Stomach (tissue), 9 donors: ENCODE results near the gene NRP2. TPM values are rescaled to one million over a fixed set of nuclear protein-coding genes. Genes with fewer than 3 reads are reported as not detected.

Source experiments
- DNase-seq, 2 donors: peaks; one replicate each; pipeline versions ENCODE4 v3.0.0 to v3.0.0-alpha.2; 2013 to 2019
- H3K27ac ChIP-seq, 5 donors: fragments of 200-600 bp in 4 of 5; sonication (generic) in 4 of 5; one replicate each; pipeline ENCODE4 v1.5.1; 2013 to 2019; ENCODE audit warnings: mild to moderate bottlenecking in 1 of 5, moderate library complexity in 1 of 5
- H3K27me3 ChIP-seq, 3 donors: fragments of 200-600 bp; sonication (generic); one replicate each; pipeline ENCODE4 v1.5.1; 2017 to 2019; ENCODE audit warnings: mixed run types in 1 of 3
- H3K36me3 ChIP-seq, 4 donors: fragments of 200-600 bp; sonication (generic); 1 replicate in 3 of 4; 2 replicates in 1 of 4; pipeline ENCODE4 v1.5.1; 2016 to 2019
- H3K4me1 ChIP-seq, 4 donors: fragments of 200-600 bp; sonication (generic); one replicate each; pipeline ENCODE4 v1.5.1; 2016 to 2019
- H3K4me3 ChIP-seq, 4 donors: fragments of 200-600 bp; sonication (generic) in 3 of 4; one replicate each; pipeline ENCODE4 v1.5.1; 2016 to 2019; ENCODE audit warnings: mild to moderate bottlenecking in 1 of 4
- H3K9me3 ChIP-seq, 4 donors: fragments of 200-600 bp; sonication (generic); one replicate each; pipeline ENCODE4 v1.5.1; 2016 to 2019
- EP300 ChIP-seq: sonication (generic); formaldehyde crosslinking; IDR thresholded peaks from one replicate; pipeline ENCODE4 v1.6.1; 2017; ENCODE audit warnings: antibody characterized with exemption
- POLR2A ChIP-seq, 4 donors: fragments of 450-650 bp; IDR thresholded peaks; one replicate each; pipeline ENCODE4 v1.6.1; 2016; ENCODE audit warnings: antibody characterized with exemption in 4 of 4, control low read depth in 2 of 4, mild to moderate bottlenecking in 1 of 4, moderate library complexity in 1 of 4
- POLR2AphosphoS5 ChIP-seq, 3 donors: sonication (generic); formaldehyde crosslinking; IDR thresholded peaks; one replicate each; pipeline ENCODE4 v1.6.1; 2016; ENCODE audit warnings: antibody characterized with exemption in 3 of 3
- WGBS, 5 donors: extraction: QIAGEN DNeasy Blood & Tissue Kit in 3 of 5; methylation state at CpG; one replicate each; pipeline versions ENCODE4 v1.1.5 to v1.1.7; 2013 to 2018; 5-methylcytosine and 5-hydroxymethylcytosine counted together
- intact Hi-C: fragments of 100-400 bp; cut with DNase I; formaldehyde crosslinking; loops from one replicate; pipeline ENCODE4 v1.15.1; 2023; ENCODE audit warnings: low total_unique reads
- polyA plus RNA-seq, 3 donors: library from polyadenylated mRNA; stranded (reverse); fragments of 200-250 nt; gene quantifications; one replicate each; pipeline ENCODE4 v1.2.3, GENCODE V29; 2013
- total RNA-seq, 5 donors: library from RNA; depleted of rRNA; stranded (reverse); fragments of >200 nt; gene quantifications; one replicate each; pipeline versions ENCODE4 v1.1.0 to v1.2.3, GENCODE V29; 2014 to 2016
- TF ChIP-seq, protein P1 (sequence below), 7 experiments: fragments of 450-650 bp in 4 of 7; fragments of 200-600 bp in 3 of 7; sonication (generic) in 3 of 7; IDR thresholded peaks; one replicate each; pipeline ENCODE4 v1.5.1; 2016 to 2019; ENCODE audit warnings: antibody characterized with exemption in 7 of 7, control low read depth in 2 of 7, mild to moderate bottlenecking in 1 of 7
- donor health status: healthy with polysubstance abuse.
- donor health status: Bipolar disorder and iron deficiency.
- donor health status: healthy.

Gene NRP2
- total and polyA plus RNA-seq, 8 donors, result 0.92 to 166 (median 31.6) TPM

DNA sequence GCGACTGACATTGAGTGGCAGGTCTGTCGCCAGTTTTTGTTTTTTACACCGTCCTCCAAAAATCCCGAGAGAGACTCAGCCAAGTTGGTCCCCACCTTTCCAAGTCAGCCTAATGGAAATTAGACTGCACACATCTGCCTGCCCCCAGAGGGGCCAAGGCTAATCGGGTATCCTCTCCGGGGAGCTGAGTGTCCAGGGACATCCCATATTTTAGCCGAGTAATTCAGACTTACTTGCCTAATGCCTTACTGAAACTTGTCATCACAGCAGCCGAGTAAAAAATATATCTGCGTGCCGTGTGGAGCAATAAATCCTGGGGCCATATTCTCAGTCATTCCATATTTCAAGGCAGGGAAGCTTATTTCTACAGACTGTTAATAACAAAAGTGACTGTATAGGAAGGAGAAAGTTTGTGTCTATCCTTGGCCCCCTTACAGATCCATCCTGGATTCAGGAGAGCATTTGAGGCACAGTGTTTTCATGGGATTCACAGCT lies 38.9 kb upstream of the NRP2 start:
- DNase-seq, result no peak
- no peaks in the 10 kb centered on the region for H3K36me3 ChIP-seq
- 51 to 67% (median 61%) methylated on average over 10 of the region's 10 CpGs for WGBS, 5 donors
- peaks cover 0 to 9% (median 5%) of the 10 kb centered on the region in 4 donors for H3K9me3 ChIP-seq
- TF ChIP-seq POLR2AphosphoS5 (IDR thresholded peaks at IDR 0.05) (no peak), EP300 (no peak), POLR2A (IDR thresholded peaks at IDR 0.05) (no peak)
- TF ChIP-seq, protein P1, sequence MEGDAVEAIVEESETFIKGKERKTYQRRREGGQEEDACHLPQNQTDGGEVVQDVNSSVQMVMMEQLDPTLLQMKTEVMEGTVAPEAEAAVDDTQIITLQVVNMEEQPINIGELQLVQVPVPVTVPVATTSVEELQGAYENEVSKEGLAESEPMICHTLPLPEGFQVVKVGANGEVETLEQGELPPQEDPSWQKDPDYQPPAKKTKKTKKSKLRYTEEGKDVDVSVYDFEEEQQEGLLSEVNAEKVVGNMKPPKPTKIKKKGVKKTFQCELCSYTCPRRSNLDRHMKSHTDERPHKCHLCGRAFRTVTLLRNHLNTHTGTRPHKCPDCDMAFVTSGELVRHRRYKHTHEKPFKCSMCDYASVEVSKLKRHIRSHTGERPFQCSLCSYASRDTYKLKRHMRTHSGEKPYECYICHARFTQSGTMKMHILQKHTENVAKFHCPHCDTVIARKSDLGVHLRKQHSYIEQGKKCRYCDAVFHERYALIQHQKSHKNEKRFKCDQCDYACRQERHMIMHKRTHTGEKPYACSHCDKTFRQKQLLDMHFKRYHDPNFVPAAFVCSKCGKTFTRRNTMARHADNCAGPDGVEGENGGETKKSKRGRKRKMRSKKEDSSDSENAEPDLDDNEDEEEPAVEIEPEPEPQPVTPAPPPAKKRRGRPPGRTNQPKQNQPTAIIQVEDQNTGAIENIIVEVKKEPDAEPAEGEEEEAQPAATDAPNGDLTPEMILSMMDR (IDR thresholded peaks at IDR 0.05), result no peak
- peaks cover 0 to 11% (median 0%) of the 10 kb centered on the region in 3 donors for H3K27me3 ChIP-seq
- intact Hi-C loops, result no loop called here
- no peaks in the 10 kb centered on the region for H3K4me1 ChIP-seq
- H3K27ac ChIP-seq, result no peak overlapping the region
- no peak overlapping the region for H3K4me3 ChIP-seq

DNA sequence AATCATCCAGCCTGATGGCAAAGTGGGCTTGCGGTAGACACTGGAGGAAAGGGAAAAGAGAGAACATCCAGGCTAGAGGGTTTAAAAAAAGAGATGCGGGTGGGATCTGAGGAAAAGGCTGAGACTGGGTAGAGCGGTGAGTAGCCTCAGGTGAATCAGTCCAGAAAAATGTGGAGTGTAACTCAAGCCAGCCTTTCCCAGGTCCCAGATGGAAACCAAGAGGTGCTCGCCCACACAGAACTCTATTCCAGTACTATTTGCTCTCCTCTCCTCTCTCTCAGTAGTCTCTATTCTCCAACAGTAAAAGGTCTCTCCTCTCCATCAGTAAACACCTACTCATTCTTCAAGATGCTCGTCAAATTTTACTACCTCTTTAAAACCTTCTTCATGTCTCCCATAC lies 38.3 kb upstream of the NRP2 start:
- Histone ChIP-seq H3K9me3 (peaks cover 0 to 9% (median 5%) of the 10 kb centered on the region in 4 donors), H3K27me3 (peaks cover 0 to 11% (median 0%) of the 10 kb centered on the region in 3 donors)
- 89 to 94% (median 91%) methylated on average over 5 of the region's 5 CpGs for WGBS, 5 donors

DNA sequence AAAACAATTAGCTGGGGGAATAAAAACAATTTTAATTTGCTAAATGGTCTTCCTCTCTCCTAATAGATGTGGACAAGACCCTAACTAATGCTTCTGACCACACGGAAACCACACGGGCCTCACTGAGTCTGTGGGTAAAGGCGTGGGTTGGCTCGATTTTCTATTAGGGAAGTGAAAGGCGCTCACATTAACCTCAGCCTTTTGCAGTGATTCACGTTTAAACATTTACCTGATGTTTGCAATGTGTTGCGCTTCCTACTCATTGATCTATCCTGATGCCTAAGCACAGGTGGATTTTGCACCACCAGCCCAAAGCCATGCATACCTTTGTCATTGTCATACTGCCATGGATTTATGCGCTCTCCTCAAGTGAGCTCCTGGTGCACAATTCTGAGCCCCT lies 35.6 kb upstream of the NRP2 start:
- Histone ChIP-seq H3K4me3 (no peak overlapping the region), H3K36me3 (no peaks in the 10 kb centered on the region), H3K9me3 (no peaks in the 10 kb centered on the region), H3K27me3 (peaks cover 0 to 11% (median 0%) of the 10 kb centered on the region in 3 donors), H3K4me1 (no peaks in the 10 kb centered on the region), H3K27ac (no peak overlapping the region)
- intact Hi-C loops, result no loop called here
- 66 to 74% (median 71%) methylated on average over 8 of the region's 8 CpGs for WGBS, 5 donors
- TF ChIP-seq, protein P1 (IDR thresholded peaks at IDR 0.05), result no peak
- TF ChIP-seq EP300 (no peak), POLR2AphosphoS5 (IDR thresholded peaks at IDR 0.05) (no peak), POLR2A (IDR thresholded peaks at IDR 0.05) (no peak)
- no peak for DNase-seq

More for the DNA sequence above, 38.3 kb upstream of the NRP2 start:
- TF ChIP-seq POLR2AphosphoS5 (IDR thresholded peaks at IDR 0.05) (no peak), POLR2A (IDR thresholded peaks at IDR 0.05) (no peak), EP300 (no peak)
- TF ChIP-seq, protein P1 (IDR thresholded peaks at IDR 0.05), result no peak
- Histone ChIP-seq H3K4me3 (no peak overlapping the region), H3K4me1 (no peaks in the 10 kb centered on the region), H3K36me3 (no peaks in the 10 kb centered on the region), H3K27ac (no peak overlapping the region)
- intact Hi-C loops, result no loop called here
- no peak for DNase-seq

DNA sequence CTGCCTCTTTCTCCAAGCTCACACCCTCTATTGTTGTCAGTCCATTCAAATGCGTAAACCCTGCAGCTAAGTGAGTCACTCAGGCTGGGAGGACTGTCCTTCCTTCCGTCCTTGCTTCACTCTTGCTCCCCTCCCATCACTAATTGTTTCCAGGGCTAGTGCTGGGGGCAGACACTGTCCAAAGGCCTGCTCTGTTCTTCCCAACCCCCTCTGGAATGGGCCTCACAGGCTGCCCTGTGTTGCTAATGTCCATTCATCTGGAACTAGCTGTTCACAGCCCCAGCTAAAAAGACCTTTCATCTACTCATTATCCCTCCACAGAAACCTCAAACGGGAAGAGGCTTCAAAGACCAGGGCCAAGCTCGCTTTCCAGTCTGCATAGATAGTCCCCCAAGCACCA lies 31.9 kb upstream of the NRP2 start:
- H3K4me3 ChIP-seq, result no peak overlapping the region
- no peak for DNase-seq
- H3K27ac ChIP-seq, result no peak overlapping the region
- H3K9me3 ChIP-seq, result no peaks in the 10 kb centered on the region
- TF ChIP-seq POLR2AphosphoS5 (IDR thresholded peaks at IDR 0.05), result no peak
- no peak for TF ChIP-seq EP300
- TF ChIP-seq POLR2A (IDR thresholded peaks at IDR 0.05), result no peak
- H3K36me3 ChIP-seq, result no peaks in the 10 kb centered on the region
- no peaks in the 10 kb centered on the region for H3K27me3 ChIP-seq
- no peaks in the 10 kb centered on the region for H3K4me1 ChIP-seq
- 63 to 73% (median 66%) methylated on average over 4 of the region's 4 CpGs for WGBS, 5 donors
- intact Hi-C loops, result no loop called here

DNA sequence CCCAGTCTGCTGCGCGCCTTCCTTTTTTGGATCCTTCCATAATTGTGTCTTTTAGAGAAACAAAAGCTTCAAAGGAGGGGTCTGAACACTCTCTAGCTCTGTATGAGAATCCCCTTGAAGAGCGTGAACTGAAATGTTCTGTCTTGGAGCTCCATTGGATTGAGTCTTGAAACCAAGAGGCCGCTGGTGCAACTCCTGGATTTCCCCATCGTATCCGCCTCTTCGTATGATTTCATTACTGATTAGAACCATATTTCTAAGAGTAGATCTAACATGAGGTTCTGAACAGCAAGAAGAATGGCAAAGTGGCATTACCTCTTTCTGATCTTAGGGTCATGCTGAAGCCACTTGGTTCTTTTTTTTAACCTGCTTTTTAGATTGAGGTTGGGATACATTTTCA lies 31.4 kb upstream of the NRP2 start:
- H3K4me1 ChIP-seq, result no peaks in the 10 kb centered on the region
- no peak overlapping the region for H3K27ac ChIP-seq
- H3K4me3 ChIP-seq, result no peak overlapping the region
- no peaks in the 10 kb centered on the region for H3K27me3 ChIP-seq
- no peak for DNase-seq
- TF ChIP-seq POLR2A (IDR thresholded peaks at IDR 0.05) (no peak), EP300 (no peak), POLR2AphosphoS5 (IDR thresholded peaks at IDR 0.05) (no peak)
- TF ChIP-seq, protein P1 (IDR thresholded peaks at IDR 0.05), result no peak
- no peaks in the 10 kb centered on the region for H3K36me3 ChIP-seq
- no peaks in the 10 kb centered on the region for H3K9me3 ChIP-seq
- intact Hi-C loops, result no loop called here
- 96 to 98% (median 97%) methylated on average over 7 of the region's 7 CpGs for WGBS, 5 donors
